HepG2 (cell line): ENCODE measurements around the gene DCAF7. TPM values are rescaled to one million over a fixed set of nuclear protein-coding genes. Genes with fewer than 3 reads are reported as not detected.

Experiments
- AHR ChIP-seq: IDR thresholded peaks from 2 replicates; pipeline ENCODE4 v1.6.1; 2018; ENCODE audit warnings: missing genetic modification reagents, missing compliant biosample characterization
- ARNT2 ChIP-seq: sonication (generic); formaldehyde crosslinking; IDR thresholded peaks from 2 replicates; pipeline ENCODE4 v1.8.0; 2022; ENCODE audit warnings: mild to moderate bottlenecking, low read depth, missing genetic modification reagents, moderate library complexity
- ATRX ChIP-seq: sonication (generic); formaldehyde crosslinking; IDR thresholded peaks from 2 replicates; pipeline ENCODE4 v1.4.0; 2020; ENCODE audit warnings: missing genetic modification reagents, borderline replicate concordance
- CEBPG ChIP-seq: IDR thresholded peaks from 2 replicates; pipeline ENCODE4 v1.6.1; 2016
- DNMT3B ChIP-seq: conservative IDR thresholded peaks from 2 replicates; pipeline ENCODE4 v1.6.1; 2016; ENCODE audit warnings: missing biosample characterization, control low read depth
- E2F1 ChIP-seq: sonication (generic); formaldehyde crosslinking; IDR thresholded peaks from 2 replicates; pipeline ENCODE4 v1.5.0; 2020; ENCODE audit warnings: missing genetic modification reagents
- ETV5 ChIP-seq: IDR thresholded peaks from 2 replicates; pipeline ENCODE4 v1.6.1; 2018; ENCODE audit warnings: missing biosample characterization, missing genetic modification reagents, inconsistent platforms, borderline replicate concordance
- GPBP1L1 ChIP-seq: sonication (generic); formaldehyde crosslinking; IDR thresholded peaks from 2 replicates; pipeline ENCODE4 v1.5.0; 2020; ENCODE audit warnings: mild to moderate bottlenecking, missing genetic modification reagents
- GTF2F1 ChIP-seq: fragments of 150-350 bp; IDR thresholded peaks from 2 replicates; pipeline ENCODE4 v1.6.1; 2014; ENCODE audit warnings: low read length
- MLLT10 ChIP-seq: sonication (generic); formaldehyde crosslinking; IDR thresholded peaks from 2 replicates; pipeline ENCODE4 v1.4.0; 2020; ENCODE audit warnings: missing genetic modification reagents
- MYC ChIP-seq: sonication (generic); formaldehyde crosslinking; IDR thresholded peaks from 2 replicates; pipeline ENCODE4 v1.9.0; 2021; ENCODE audit warnings: missing genetic modification reagents, borderline replicate concordance
- NONO ChIP-seq, 2 experiments: fragments of 450-650 bp in 1 of 2; sonication (generic) in 1 of 2; formaldehyde crosslinking in 1 of 2; IDR thresholded peaks in 1 of 2; conservative IDR thresholded peaks in 1 of 2; 2 replicates each; pipeline versions ENCODE4 v1.6.1 to v1.8.0; 2017 to 2022; ENCODE audit warnings: mild to moderate bottlenecking in 1 of 2, missing genetic modification reagents in 1 of 2, moderate library complexity in 1 of 2
- POLR2AphosphoS5 ChIP-seq: IDR thresholded peaks from 2 replicates; pipeline ENCODE4 v1.6.1; 2012; ENCODE audit warnings: low read depth, low read length
- PPARG ChIP-seq: conservative IDR thresholded peaks from 2 replicates; pipeline ENCODE4 v1.6.1; 2016; ENCODE audit warnings: missing biosample characterization, missing genetic modification reagents
- SMAD1 ChIP-seq: sonication (generic); formaldehyde crosslinking; IDR thresholded peaks from 2 replicates; pipeline ENCODE4 v1.4.0; 2020; ENCODE audit warnings: missing genetic modification reagents, low read depth, mild to moderate bottlenecking, borderline replicate concordance
- SPEN ChIP-seq: sonication (generic); formaldehyde crosslinking; IDR thresholded peaks from 2 replicates; pipeline ENCODE4 v1.5.1; 2020; ENCODE audit warnings: low read depth, mild to moderate bottlenecking, missing genetic modification reagents
- TFDP1 ChIP-seq: IDR thresholded peaks from 2 replicates; pipeline ENCODE4 v1.6.1; 2016; ENCODE audit warnings: missing compliant biosample characterization, missing genetic modification reagents, borderline replicate concordance
- ZFP36L2 ChIP-seq: sonication (generic); formaldehyde crosslinking; IDR thresholded peaks from 2 replicates; pipeline ENCODE4 v1.4.0; 2020; ENCODE audit warnings: missing genetic modification reagents
- ZFX ChIP-seq: sonication (generic); formaldehyde crosslinking; IDR thresholded peaks from 2 replicates; pipeline ENCODE4 v1.4.0; 2020; ENCODE audit warnings: mild to moderate bottlenecking, low read depth, missing genetic modification reagents, moderate library complexity
- ZNF12 ChIP-seq: sonication (generic); formaldehyde crosslinking; IDR thresholded peaks from 2 replicates; pipeline ENCODE4 v1.5.0; 2020; ENCODE audit warnings: missing genetic modification reagents
- ZNF225 ChIP-seq: sonication (generic); formaldehyde crosslinking; IDR thresholded peaks from 2 replicates; pipeline ENCODE4 v1.4.0; 2020; ENCODE audit warnings: mild to moderate bottlenecking, missing genetic modification reagents
- ZNF614 ChIP-seq: IDR thresholded peaks from 2 replicates; pipeline ENCODE4 v1.6.1; 2018; ENCODE audit warnings: missing biosample characterization, missing genetic modification reagents, inconsistent platforms, borderline replicate concordance
- ZNF672 ChIP-seq: sonication (generic); formaldehyde crosslinking; IDR thresholded peaks from 2 replicates; pipeline ENCODE4 v1.8.1; 2022; ENCODE audit warnings: missing genetic modification reagents
- ZNF678 ChIP-seq: sonication (generic); formaldehyde crosslinking; IDR thresholded peaks from 2 replicates; pipeline ENCODE4 v1.4.0; 2020; ENCODE audit warnings: mild to moderate bottlenecking, missing genetic modification reagents
- ZNF841 ChIP-seq: sonication (generic); formaldehyde crosslinking; IDR thresholded peaks from 2 replicates; pipeline ENCODE4 v1.8.1; 2023; ENCODE audit warnings: missing genetic modification reagents, borderline replicate concordance
- ZUFSP ChIP-seq: sonication (generic); formaldehyde crosslinking; IDR thresholded peaks from 2 replicates; pipeline ENCODE4 v1.9.0; 2021; ENCODE audit warnings: missing genetic modification reagents, mild to moderate bottlenecking, borderline replicate concordance
- polyA plus RNA-seq, 8 experiments: library from polyadenylated mRNA; depleted of rRNA in 3 of 8; stranded (reverse) in 7 of 8; unstranded in 1 of 8; fragments of >200 nt; fragmentation: Illumina TruSeq in 4 of 8; extraction: Trizol in 4 of 8; gene quantifications; 2 replicates each; pipeline versions ENCODE4 v1.2.1 to v1.2.3, GENCODE V29; 2011 to 2016; ENCODE audit warnings: low read depth in 4 of 8, missing spikeins in 1 of 8, mixed read lengths in 1 of 8; ENCODE audit not compliant: insufficient read depth in 1 of 8
- total RNA-seq, 5 experiments: library from RNA; depleted of rRNA; stranded (reverse); fragments of >200 nt; fragmentation: Illumina TruSeq; extraction: Trizol; gene quantifications; 2 replicates each; pipeline ENCODE4 v1.2.3, GENCODE V29; 2016; ENCODE audit warnings: low read depth in 1 of 5

DCAF7 gene
- total and polyA plus RNA-seq, 2 of the 13 experiments (the other 11 are each of a cell fraction or from before 2014, with no cell fraction given), result 55.2 to 73.4 TPM

GRCh38 chr17:63516910-63517824 lies 33.1 kb upstream of the DCAF7 start (continued):
- TF ChIP-seq E2F1 (CRISPR knock-in tag), result no peak
- TF ChIP-seq ZFP36L2 (CRISPR knock-in tag), result no peak
- peak; percentile 11; the same call in 1 of the 2 replicates for TF ChIP-seq SMAD1 (CRISPR knock-in tag)
- TF ChIP-seq GPBP1L1, result no peak
- TF ChIP-seq NONO (IDR thresholded peaks at IDR 0.05), result no peak
- peak; percentile 67 for TF ChIP-seq NONO (CRISPR knock-in tag; conservative IDR thresholded peaks at IDR 0.05)
- TF ChIP-seq ZFX (CRISPR knock-in tag), result peak; percentile 77
- TF ChIP-seq ZUFSP (CRISPR knock-in tag), result no peak
- no peak for TF ChIP-seq POLR2AphosphoS5
- no peak; the same call in 1 of the 2 replicates for TF ChIP-seq DNMT3B
- no peak for TF ChIP-seq ETV5 (CRISPR knock-in tag)
- no peak for TF ChIP-seq ZNF225 (CRISPR knock-in tag)
- TF ChIP-seq MLLT10 (CRISPR knock-in tag), result no peak
- no peak for TF ChIP-seq TFDP1
- TF ChIP-seq ZNF841 (CRISPR knock-in tag), result no peak
- TF ChIP-seq ZNF678, result no peak
- TF ChIP-seq PPARG (CRISPR knock-in tag), result no peak; the same call in 1 of the 2 replicates
- no peak for TF ChIP-seq ARNT2 (CRISPR knock-in tag)
- TF ChIP-seq SPEN (CRISPR knock-in tag), result peak; percentile 84; the same call in 1 of the 2 replicates
- TF ChIP-seq CEBPG (CRISPR knock-in tag), result peak; percentile 28; the same call in 1 of the 2 replicates
- no peak for TF ChIP-seq ZNF12 (CRISPR knock-in tag)
- TF ChIP-seq GTF2F1, result no peak
- no peak for TF ChIP-seq ATRX
- peak; percentile 52; the same call in 1 of the 2 replicates for TF ChIP-seq MYC (CRISPR knock-in tag)
- no peak; the same call in 1 of the 2 replicates for TF ChIP-seq ZNF672 (CRISPR knock-in tag)
- TF ChIP-seq AHR (CRISPR knock-in tag), result no peak
- peak; percentile 60; the same call in 1 of the 2 replicates for TF ChIP-seq ZNF614 (CRISPR knock-in tag)
